Lung (tissue), 12 donors: ENCODE measurements around the gene PRKG1. TPM values are rescaled to one million over a fixed set of nuclear protein-coding genes. Genes with fewer than 3 reads are reported as not detected.

Experiments used
- ATAC-seq: fragments of 200-7000 bp; cut with Tn5 transposase; one replicate; pipeline ENCODE4 v1.9.1; 2020; ENCODE audit warnings: moderate number of reproducible peaks; ENCODE audit not compliant: insufficient read depth, low FRiP score
- DNase-seq, 3 donors: peaks; one replicate each; pipeline ENCODE4 v3.0.0-alpha.2; 2013 to 2017
- H3K27ac ChIP-seq, 2 donors: one replicate each; pipeline ENCODE4 v1.5.1; 2013; ENCODE audit warnings: mild to moderate bottlenecking in 2 of 2, moderate library complexity in 2 of 2, control low read depth in 1 of 2, inconsistent platforms in 1 of 2, low read depth in 1 of 2, low read length in 1 of 2
- H3K27me3 ChIP-seq, 3 donors: one replicate each; pipeline ENCODE4 v1.5.1; 2013; ENCODE audit warnings: low read length in 2 of 3; ENCODE audit not compliant: control insufficient read depth in 3 of 3, insufficient read depth in 3 of 3
- H3K36me3 ChIP-seq, 4 donors: one replicate each; pipeline ENCODE4 v1.5.1; 2013; ENCODE audit warnings: low read length in 4 of 4, mild to moderate bottlenecking in 1 of 4, moderate library complexity in 1 of 4; ENCODE audit not compliant: control insufficient read depth in 4 of 4, insufficient read depth in 4 of 4
- H3K4me1 ChIP-seq, 5 donors: one replicate each; pipeline ENCODE4 v1.5.1; 2013; ENCODE audit warnings: low read length in 5 of 5, mild to moderate bottlenecking in 2 of 5, moderate library complexity in 1 of 5; ENCODE audit not compliant: control insufficient read depth in 5 of 5, insufficient read depth in 5 of 5
- H3K4me3 ChIP-seq: one replicate; pipeline ENCODE4 v1.5.1; 2013; ENCODE audit warnings: mild to moderate bottlenecking, control low read depth, moderate library complexity
- H3K9ac ChIP-seq, 2 donors: one replicate each; pipeline ENCODE4 v1.5.1; 2013; ENCODE audit warnings: low read length in 2 of 2, control low read depth in 1 of 2; ENCODE audit not compliant: insufficient read depth in 1 of 2
- H3K9me3 ChIP-seq, 4 donors: one replicate each; pipeline ENCODE4 v1.5.1; 2013; ENCODE audit warnings: low read length in 3 of 4, mild to moderate bottlenecking in 1 of 4, moderate library complexity in 1 of 4; ENCODE audit not compliant: control insufficient read depth in 4 of 4, insufficient read depth in 3 of 4
- WGBS, 2 donors: extraction: QIAGEN DNeasy Blood & Tissue Kit; methylation state at CpG; one replicate each; pipeline ENCODE4 v1.1.7; 2013; 5-methylcytosine and 5-hydroxymethylcytosine counted together
- polyA plus RNA-seq, 2 donors: library from polyadenylated mRNA; stranded (reverse); fragments of 200-250 nt; gene quantifications; one replicate each; pipeline ENCODE4 v1.2.1, GENCODE V29; 2013
- total RNA-seq, 2 donors: library from RNA; depleted of rRNA in 1 of 2; stranded (reverse); fragments of >200 nt in 1 of 2; gene quantifications; one replicate each; pipeline ENCODE4 v1.2.1, GENCODE V29; 2014 to 2021
- TF ChIP-seq, protein P1 (sequence below): IDR thresholded peaks from 2 replicates; pipeline ENCODE4 v1.5.1; 2012; ENCODE audit warnings: mild to moderate bottlenecking; ENCODE audit errors: control extremely low read depth, extremely low read depth
- donor health status: control.
- donor health status: control.
- donor health status: Bipolar disorder and iron deficiency.
- donor health status: healthy.
- donor health status: DM: yes; HTN: yes; CAD: no.

PRKG1 gene
- total and polyA plus RNA-seq, 4 donors, result 2.1 to 50.8 (median 15.1) TPM

DNA sequence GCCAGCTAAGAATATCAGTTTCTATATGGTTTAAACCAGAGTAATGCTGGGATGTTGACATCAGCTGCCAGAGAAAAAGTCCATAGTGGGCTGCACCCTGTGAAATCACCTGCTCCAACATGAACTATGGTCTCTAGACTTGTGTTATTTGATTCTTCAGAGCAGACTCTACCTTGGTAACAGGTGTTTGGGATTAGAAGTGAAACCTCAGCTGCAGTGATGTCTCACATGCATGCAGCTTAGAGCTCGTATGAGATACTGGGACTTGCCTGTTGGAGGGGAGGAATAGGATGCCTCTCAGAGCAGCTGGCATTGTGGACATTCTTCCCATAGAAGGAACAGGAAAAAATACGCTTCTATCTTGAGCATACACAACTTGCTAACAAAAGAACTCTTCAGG lies 912.2 kb downstream of the PRKG1 start:
- H3K27ac ChIP-seq, result no peak overlapping the region
- DNase-seq, result no peak
- TF ChIP-seq, protein P1, sequence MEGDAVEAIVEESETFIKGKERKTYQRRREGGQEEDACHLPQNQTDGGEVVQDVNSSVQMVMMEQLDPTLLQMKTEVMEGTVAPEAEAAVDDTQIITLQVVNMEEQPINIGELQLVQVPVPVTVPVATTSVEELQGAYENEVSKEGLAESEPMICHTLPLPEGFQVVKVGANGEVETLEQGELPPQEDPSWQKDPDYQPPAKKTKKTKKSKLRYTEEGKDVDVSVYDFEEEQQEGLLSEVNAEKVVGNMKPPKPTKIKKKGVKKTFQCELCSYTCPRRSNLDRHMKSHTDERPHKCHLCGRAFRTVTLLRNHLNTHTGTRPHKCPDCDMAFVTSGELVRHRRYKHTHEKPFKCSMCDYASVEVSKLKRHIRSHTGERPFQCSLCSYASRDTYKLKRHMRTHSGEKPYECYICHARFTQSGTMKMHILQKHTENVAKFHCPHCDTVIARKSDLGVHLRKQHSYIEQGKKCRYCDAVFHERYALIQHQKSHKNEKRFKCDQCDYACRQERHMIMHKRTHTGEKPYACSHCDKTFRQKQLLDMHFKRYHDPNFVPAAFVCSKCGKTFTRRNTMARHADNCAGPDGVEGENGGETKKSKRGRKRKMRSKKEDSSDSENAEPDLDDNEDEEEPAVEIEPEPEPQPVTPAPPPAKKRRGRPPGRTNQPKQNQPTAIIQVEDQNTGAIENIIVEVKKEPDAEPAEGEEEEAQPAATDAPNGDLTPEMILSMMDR, result no peak
- H3K36me3 ChIP-seq, result no peaks in the 10 kb centered on the region
- no peak overlapping the region for H3K9ac ChIP-seq
- peaks cover 0 to 2% (median 0%) of the 10 kb centered on the region in 3 donors for H3K27me3 ChIP-seq
- 59 to 72% methylated on average over 2 of the region's 2 CpGs for whole genome bisulfite sequencing, 2 donors
- no peaks in the 10 kb centered on the region for H3K9me3 ChIP-seq
- H3K4me3 ChIP-seq, result no peak overlapping the region
- peaks cover 0 to 7% (median 0%) of the 10 kb centered on the region in 5 donors for H3K4me1 ChIP-seq
- no peak for ATAC-seq

- Histone ChIP-seq H3K4me3 (no peak overlapping the region), H3K9ac (no peak overlapping the region), H3K4me1 (peaks cover 0 to 4% (median 0%) of the 10 kb centered on the region in 5 donors), H3K27me3 (no peaks in the 10 kb centered on the region), H3K36me3 (no peaks in the 10 kb centered on the region), H3K27ac (no peak overlapping the region), H3K9me3 (no peaks in the 10 kb centered on the region)
- ATAC-seq, result no peak
- TF ChIP-seq, protein P1, result no peak
- DNase-seq, result no peak
- WGBS, 2 donors, result 90 to 92% methylated on average over 1 of the region's 1 CpG
These were observed 919.2 kb downstream of the PRKG1 start for GRCh38 chr10:51993475-51993874.

GRCh38 chr10:51999096-51999495 lies 924.8 kb downstream of the PRKG1 start:
- Histone ChIP-seq H3K27me3 (no peaks in the 10 kb centered on the region), H3K4me3 (no peak overlapping the region), H3K36me3 (no peaks in the 10 kb centered on the region), H3K9me3 (no peaks in the 10 kb centered on the region), H3K9ac (peak overlapping the region in 1 of 2 donors; percentile 51), H3K4me1 (peaks cover 0 to 4% (median 0%) of the 10 kb centered on the region in 5 donors), H3K27ac (no peak overlapping the region)
- TF ChIP-seq, protein P1, result no peak
- DNase-seq (peak in 1 of 3 donors; percentile 22), ATAC-seq (no peak)
- WGBS, 2 donors, result 75 to 83% methylated on average over 5 of the region's 5 CpGs

DNA sequence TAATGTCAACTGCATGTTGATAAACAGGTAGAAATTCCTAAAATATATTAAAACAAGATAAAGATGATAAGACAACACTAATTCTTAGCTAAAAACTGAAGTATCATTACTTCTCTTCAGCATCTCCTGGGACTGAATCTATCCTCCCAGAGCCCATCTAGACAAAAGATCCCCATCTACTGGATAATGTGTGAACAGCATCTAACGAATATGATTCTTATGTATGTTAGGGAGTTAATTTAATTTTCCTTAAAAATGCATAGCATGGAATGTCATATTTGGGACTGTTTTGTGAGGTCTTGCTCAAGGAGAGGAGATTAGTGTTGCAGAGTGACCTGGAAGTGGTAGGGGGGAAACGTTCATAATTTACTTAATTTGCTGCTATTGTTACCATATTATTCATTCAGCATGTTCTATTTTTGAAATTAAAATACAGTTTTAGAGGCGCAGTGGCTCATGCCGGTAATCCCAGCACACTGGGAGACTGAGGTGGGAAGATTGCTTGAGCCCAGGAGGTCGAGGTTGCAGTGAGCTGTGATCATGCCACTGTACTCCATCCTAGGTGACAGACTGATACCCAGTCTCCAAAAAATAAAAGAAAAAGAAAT lies 930.2 kb downstream of the PRKG1 start:
- peaks cover 0 to 4% (median 0%) of the 10 kb centered on the region in 4 donors for H3K9me3 ChIP-seq
- TF ChIP-seq, protein P1, result peak; percentile 1
- H3K9ac ChIP-seq, result no peak overlapping the region
- H3K4me3 ChIP-seq, result no peak overlapping the region
- no peaks in the 10 kb centered on the region for H3K4me1 ChIP-seq
- H3K27me3 ChIP-seq, result no peaks in the 10 kb centered on the region
- H3K27ac ChIP-seq, result no peak overlapping the region
- peak in 2 of 3 donors; percentile 72 to 74 for DNase-seq
- H3K36me3 ChIP-seq, result no peaks in the 10 kb centered on the region
- ATAC-seq, result no peak
- 51 to 53% methylated on average over 5 of the region's 5 CpGs for WGBS, 2 donors
